SK-N-SH (cell line): ENCODE data around the gene ABCG1. TPM values are rescaled to one million over a fixed set of nuclear protein-coding genes. Genes with fewer than 3 reads are reported as not detected.

Experiments used
- CTCF ChIA-PET: fragments of 300-600, 350-600 bp; formaldehyde crosslinking; extraction: SDS; loops from one replicate; lab custom pipeline; 2021; lab: Yijun Ruan, JAX
- POLR2A ChIA-PET: fragments of 350-600 bp; sonication (Branson Sonifier 250); formaldehyde crosslinking; extraction: SDS; loops from one replicate; lab custom pipeline; 2020; ENCODE audit warnings: antibody characterized with exemption, inconsistent platforms; lab: Yijun Ruan, JAX
- DNase-seq: peaks from one replicate; pipeline ENCODE4 v3.0.0; 2012
- H2AFZ ChIP-seq: fragments of 200-600 bp; sonication (generic); 2 replicates; pipeline ENCODE4 v1.8.1; 2016; ENCODE audit warnings: antibody characterized with exemption, mild to moderate bottlenecking, low read depth
- H3F3A ChIP-seq: fragments of 200-600 bp; sonication (generic); replicated peaks from 2 replicates; pipeline ENCODE3; 2016; ENCODE audit warnings: antibody characterized with exemption, mild to moderate bottlenecking; ENCODE audit not compliant: insufficient read depth
- H3K27ac ChIP-seq, 2 experiments: fragments of 200-500 bp in 1 of 2; fragments of 200-600 bp in 1 of 2; sonication (Bioruptor generic) in 1 of 2; sonication (generic), shearing (Covaris generic) in 1 of 2; 2 replicates each; pipeline versions ENCODE4 v1.5.1 to v1.6.1; 2014 to 2016; ENCODE audit warnings: low read depth in 2 of 2, inconsistent platforms in 1 of 2, low read length in 1 of 2, mild to moderate bottlenecking in 1 of 2, mixed read lengths in 1 of 2
- H3K27me3 ChIP-seq: fragments of 200-600 bp; sonication (generic), shearing (Covaris generic); 2 replicates; pipeline ENCODE4 v1.6.1; 2016; ENCODE audit warnings: mixed run types; ENCODE audit not compliant: insufficient read depth
- H3K36me3 ChIP-seq, 2 experiments: fragments of 200-500 bp in 1 of 2; fragments of 200-600 bp in 1 of 2; sonication (Bioruptor generic) in 1 of 2; sonication (generic) in 1 of 2; replicated peaks in 1 of 2; 2 replicates each; pipeline versions ENCODE3 to v1.5.1; 2014 to 2016; ENCODE audit warnings: low read length in 1 of 2, mild to moderate bottlenecking in 1 of 2; ENCODE audit not compliant: insufficient read depth in 2 of 2, control insufficient read depth in 1 of 2
- H3K4me1 ChIP-seq, 2 experiments: fragments of 200-500 bp in 1 of 2; fragments of 200-600 bp in 1 of 2; sonication (Bioruptor generic) in 1 of 2; sonication (generic), shearing (Covaris generic) in 1 of 2; 2 replicates each; pipeline versions ENCODE4 v1.5.1 to v1.6.1; 2014 to 2016; ENCODE audit warnings: low read depth in 1 of 2, low read length in 1 of 2, mixed run types in 1 of 2; ENCODE audit not compliant: insufficient read depth in 2 of 2, control insufficient read depth in 1 of 2
- H3K4me2 ChIP-seq: fragments of 200-600 bp; sonication (generic), shearing (Covaris generic); 2 replicates; pipeline ENCODE4 v1.6.1; 2017; ENCODE audit warnings: mixed run types
- H3K4me3 ChIP-seq, 2 experiments: fragments of 200-500 bp in 1 of 2; fragments of 200-600 bp in 1 of 2; sonication (Bioruptor generic) in 1 of 2; sonication (generic), shearing (Covaris generic) in 1 of 2; 2 replicates each; pipeline versions ENCODE4 v1.5.1 to v1.8.1; 2014 to 2016; ENCODE audit warnings: low read depth in 2 of 2, inconsistent platforms in 1 of 2, low read length in 1 of 2, mild to moderate bottlenecking in 1 of 2, mixed read lengths in 1 of 2, moderate library complexity in 1 of 2
- H3K79me2 ChIP-seq: fragments of 200-600 bp; sonication (generic); 2 replicates; pipeline ENCODE4 v1.8.1; 2017; ENCODE audit warnings: mild to moderate bottlenecking; ENCODE audit not compliant: insufficient read depth
- H3K9ac ChIP-seq: fragments of 200-600 bp; sonication (generic); 2 replicates; pipeline ENCODE4 v1.6.1; 2017; ENCODE audit warnings: mixed run types
- H3K9me2 ChIP-seq: fragments of 200-600 bp; sonication (generic); 2 replicates; pipeline ENCODE4 v1.6.1; 2017; ENCODE audit warnings: mixed run types
- H3K9me3 ChIP-seq: fragments of 200-600 bp; sonication (generic); 2 replicates; pipeline ENCODE4 v1.6.1; 2017; ENCODE audit warnings: mixed run types, mild to moderate bottlenecking, moderate library complexity
- H4K20me1 ChIP-seq: fragments of 200-600 bp; sonication (generic); 2 replicates; pipeline ENCODE4 v1.6.1; 2017; ENCODE audit warnings: mild to moderate bottlenecking, mixed run types; ENCODE audit not compliant: insufficient read depth
- CHD2 ChIP-seq: fragments of 150-350 bp; IDR thresholded peaks from 2 replicates; pipeline ENCODE4 v1.6.1; 2018; ENCODE audit warnings: low read length; ENCODE audit not compliant: partially characterized antibody
- ELF1 ChIP-seq: IDR thresholded peaks from 2 replicates; pipeline ENCODE4 v1.4.0; 2012
- EZH2phosphoT487 ChIP-seq: fragments of 200-600 bp; sonication (generic); IDR thresholded peaks from 2 replicates; pipeline ENCODE4 v1.6.1; 2017; ENCODE audit warnings: low read depth, mixed run types, mild to moderate bottlenecking, antibody characterized with exemption, moderate library complexity, borderline replicate concordance
- FOSL2 ChIP-seq: IDR thresholded peaks from 2 replicates; pipeline ENCODE4 v1.4.0; 2012; ENCODE audit warnings: low read depth, mild to moderate bottlenecking, moderate library complexity, borderline replicate concordance
- FOXJ3 ChIP-seq: sonication (generic); formaldehyde crosslinking; IDR thresholded peaks from 2 replicates; pipeline ENCODE4 v1.5.1; 2020; ENCODE audit warnings: mild to moderate bottlenecking, missing genetic modification reagents
- GABPA ChIP-seq: IDR thresholded peaks from 2 replicates; pipeline ENCODE4 v1.4.0; 2012; ENCODE audit warnings: low read depth, mild to moderate bottlenecking
- MAX ChIP-seq: IDR thresholded peaks from 2 replicates; pipeline ENCODE4 v1.4.0; 2012; ENCODE audit warnings: low read depth
- MEF2A ChIP-seq: IDR thresholded peaks from 2 replicates; pipeline ENCODE4 v1.4.0; 2012; ENCODE audit warnings: low read depth, borderline replicate concordance
- MXI1 ChIP-seq: IDR thresholded peaks from 2 replicates; pipeline ENCODE4 v1.6.1; 2012; ENCODE audit warnings: mild to moderate bottlenecking, low read depth, low read length, improper control_type of control experiment
- NFIC ChIP-seq: IDR thresholded peaks from 2 replicates; pipeline ENCODE4 v1.4.0; 2012; ENCODE audit warnings: borderline replicate concordance
- NRF1 ChIP-seq: IDR thresholded peaks from 2 replicates; pipeline ENCODE4 v1.6.1; 2012; ENCODE audit warnings: low read depth, mild to moderate bottlenecking, low read length
- REST ChIP-seq: IDR thresholded peaks from 2 replicates; pipeline ENCODE4 v1.6.1; 2012; ENCODE audit warnings: mild to moderate bottlenecking, low read depth, low read length, moderate library complexity
- RFX5 ChIP-seq: IDR thresholded peaks from 2 replicates; pipeline ENCODE4 v1.6.1; 2012; ENCODE audit warnings: mild to moderate bottlenecking, improper control_type of control experiment, low read length
- RXRA ChIP-seq: IDR thresholded peaks from 2 replicates; pipeline ENCODE4 v1.4.0; 2012; ENCODE audit warnings: low read depth, mild to moderate bottlenecking, borderline replicate concordance
- TAF1 ChIP-seq: IDR thresholded peaks from 2 replicates; pipeline ENCODE4 v1.6.1; 2012; ENCODE audit warnings: low read depth, mild to moderate bottlenecking, low read length, moderate library complexity, borderline replicate concordance
- TCF12 ChIP-seq: IDR thresholded peaks from 2 replicates; pipeline ENCODE4 v1.4.0; 2012
- TEAD4 ChIP-seq: IDR thresholded peaks from 2 replicates; pipeline ENCODE4 v1.4.0; 2012; ENCODE audit warnings: mild to moderate bottlenecking, borderline replicate concordance; ENCODE audit not compliant: insufficient read depth
- WGBS: methylation state at CpG from one replicate; pipeline ENCODE4 v1.1.6; 2017; ENCODE audit warnings: low lambda C conversion rate; 5-methylcytosine and 5-hydroxymethylcytosine counted together
- polyA plus RNA-seq, 3 experiments: library from polyadenylated mRNA; depleted of rRNA; stranded (reverse); fragments of >200 nt; gene quantifications; 2 replicates each; pipeline ENCODE4 v1.2.3, GENCODE V29; 2012
- TF ChIP-seq, protein P1 (sequence below): fragments of 200-600 bp; sonication (generic); IDR thresholded peaks from 2 replicates; pipeline ENCODE4 v1.6.1; 2017; ENCODE audit warnings: antibody characterized with exemption, mild to moderate bottlenecking, moderate library complexity
- TF ChIP-seq, protein P2 (sequence below): fragments of 150-350 bp; IDR thresholded peaks from 2 replicates; pipeline ENCODE4 v1.6.1; 2016; ENCODE audit warnings: mild to moderate bottlenecking, low read depth, low read length

ABCG1 gene
- polyA plus RNA-seq, 1 of the 3 experiments (the other 2 are of a cell fraction): 0.07 TPM

DNA sequence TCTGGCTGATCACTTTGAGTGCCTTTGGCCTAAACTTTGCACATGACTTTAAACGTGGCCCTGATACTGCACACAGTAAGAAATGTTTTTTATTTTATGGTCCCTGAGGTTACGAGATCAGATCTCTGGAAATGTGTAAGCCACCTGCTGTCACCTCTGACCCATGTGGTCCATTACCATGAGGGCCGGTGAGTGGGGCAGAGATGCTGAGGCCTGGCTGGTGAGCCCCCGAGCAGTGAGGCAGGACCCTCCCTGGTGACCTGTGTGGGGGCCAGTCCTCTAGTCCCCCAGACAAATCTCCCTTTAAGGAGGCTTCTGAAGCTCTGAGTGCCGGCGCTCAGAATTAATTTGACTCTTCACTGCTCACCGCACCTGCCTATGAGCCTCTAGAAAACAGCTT is 83.9 kb downstream of the ABCG1 start:
- ChIA-PET CTCF (interaction anchor here (1.7 kb wide), 1 partner anchor 37 kb away, joined by 4 read pairs; no protein-coding TSS in a partner anchor), POLR2A (no interaction called here)
- 33% methylated on average over 6 of the region's 7 CpGs for WGBS
- no peak overlapping the region for H3K4me2 ChIP-seq
- H3F3A ChIP-seq: no peaks in the 10 kb centered on the region
- peaks cover 0 to 9% of the 10 kb centered on the region in 2 experiments; a peak in 1 of 4 replicates for H3K4me1 ChIP-seq
- H3K27ac ChIP-seq: no peak overlapping the region
- DNase-seq: no peak
- H3K27me3 ChIP-seq: no peaks in the 10 kb centered on the region
- no peak overlapping the region for H3K9ac ChIP-seq
- no peaks in the 10 kb centered on the region for H3K9me2 ChIP-seq
- H2AFZ ChIP-seq: no peak overlapping the region
- no peak for TF ChIP-seq TEAD4
- no peak for TF ChIP-seq ELF1
- no peak for TF ChIP-seq RXRA
- no peak for TF ChIP-seq FOSL2
- no peak overlapping the region for H3K4me3 ChIP-seq
- H3K79me2 ChIP-seq: no peaks in the 10 kb centered on the region
- H3K9me3 ChIP-seq: no peaks in the 10 kb centered on the region
- no peaks in the 10 kb centered on the region for H4K20me1 ChIP-seq
- no peaks in the 10 kb centered on the region for H3K36me3 ChIP-seq

DNA sequence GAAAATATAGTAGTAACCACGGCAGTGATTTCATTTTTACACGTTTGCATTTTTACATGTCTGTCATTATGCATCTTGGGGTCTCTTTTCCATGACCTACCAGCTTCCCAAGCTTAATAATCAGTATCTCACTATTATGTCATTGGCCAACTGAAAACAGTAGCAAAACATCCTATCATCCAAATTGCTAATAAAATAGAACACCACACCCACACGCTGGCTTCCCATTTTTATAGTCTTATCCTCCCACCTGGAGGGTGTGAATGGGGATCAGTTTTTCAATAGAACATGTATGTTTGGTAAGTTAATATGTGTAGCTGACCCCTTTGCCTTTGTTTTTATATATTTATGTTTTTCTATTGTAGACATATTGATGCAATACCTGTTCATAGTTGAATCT is 84.5 kb downstream of the ABCG1 start:
- Histone ChIP-seq H3K9me2 (no peaks in the 10 kb centered on the region), H3F3A (no peaks in the 10 kb centered on the region), H2AFZ (no peak overlapping the region), H3K9ac (no peak overlapping the region), H4K20me1 (no peaks in the 10 kb centered on the region), H3K4me3 (no peak overlapping the region), H3K79me2 (no peaks in the 10 kb centered on the region), H3K27me3 (no peaks in the 10 kb centered on the region), H3K9me3 (no peaks in the 10 kb centered on the region), H3K36me3 (no peaks in the 10 kb centered on the region), H3K4me1 (peaks cover 0 to 9% of the 10 kb centered on the region in 2 experiments; a peak in 1 of 4 replicates), H3K4me2 (no peak overlapping the region), H3K27ac (no peak overlapping the region)
- ChIA-PET CTCF (interaction anchor here (1.7 kb wide), 1 partner anchor 37 kb away, joined by 4 read pairs; no protein-coding TSS in a partner anchor), POLR2A (no interaction called here)
- no peak for TF ChIP-seq NRF1
- TF ChIP-seq, protein P1, sequence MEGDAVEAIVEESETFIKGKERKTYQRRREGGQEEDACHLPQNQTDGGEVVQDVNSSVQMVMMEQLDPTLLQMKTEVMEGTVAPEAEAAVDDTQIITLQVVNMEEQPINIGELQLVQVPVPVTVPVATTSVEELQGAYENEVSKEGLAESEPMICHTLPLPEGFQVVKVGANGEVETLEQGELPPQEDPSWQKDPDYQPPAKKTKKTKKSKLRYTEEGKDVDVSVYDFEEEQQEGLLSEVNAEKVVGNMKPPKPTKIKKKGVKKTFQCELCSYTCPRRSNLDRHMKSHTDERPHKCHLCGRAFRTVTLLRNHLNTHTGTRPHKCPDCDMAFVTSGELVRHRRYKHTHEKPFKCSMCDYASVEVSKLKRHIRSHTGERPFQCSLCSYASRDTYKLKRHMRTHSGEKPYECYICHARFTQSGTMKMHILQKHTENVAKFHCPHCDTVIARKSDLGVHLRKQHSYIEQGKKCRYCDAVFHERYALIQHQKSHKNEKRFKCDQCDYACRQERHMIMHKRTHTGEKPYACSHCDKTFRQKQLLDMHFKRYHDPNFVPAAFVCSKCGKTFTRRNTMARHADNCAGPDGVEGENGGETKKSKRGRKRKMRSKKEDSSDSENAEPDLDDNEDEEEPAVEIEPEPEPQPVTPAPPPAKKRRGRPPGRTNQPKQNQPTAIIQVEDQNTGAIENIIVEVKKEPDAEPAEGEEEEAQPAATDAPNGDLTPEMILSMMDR: no peak
- TF ChIP-seq FOXJ3 (CRISPR knock-in tag): no peak
- TF ChIP-seq CHD2: no peak
- no peak for TF ChIP-seq MEF2A
- no peak for TF ChIP-seq ELF1
- TF ChIP-seq MXI1: no peak
- TF ChIP-seq RFX5: no peak
- TF ChIP-seq, protein P2, sequence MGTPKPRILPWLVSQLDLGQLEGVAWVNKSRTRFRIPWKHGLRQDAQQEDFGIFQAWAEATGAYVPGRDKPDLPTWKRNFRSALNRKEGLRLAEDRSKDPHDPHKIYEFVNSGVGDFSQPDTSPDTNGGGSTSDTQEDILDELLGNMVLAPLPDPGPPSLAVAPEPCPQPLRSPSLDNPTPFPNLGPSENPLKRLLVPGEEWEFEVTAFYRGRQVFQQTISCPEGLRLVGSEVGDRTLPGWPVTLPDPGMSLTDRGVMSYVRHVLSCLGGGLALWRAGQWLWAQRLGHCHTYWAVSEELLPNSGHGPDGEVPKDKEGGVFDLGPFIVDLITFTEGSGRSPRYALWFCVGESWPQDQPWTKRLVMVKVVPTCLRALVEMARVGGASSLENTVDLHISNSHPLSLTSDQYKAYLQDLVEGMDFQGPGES: no peak
- TF ChIP-seq MAX: no peak
- TF ChIP-seq FOSL2: no peak
- TF ChIP-seq TCF12: no peak
- TF ChIP-seq EZH2phosphoT487: no peak
- no peak for TF ChIP-seq NFIC
- no peak for TF ChIP-seq TEAD4
- no peak for TF ChIP-seq GABPA
- no peak for TF ChIP-seq RXRA
- TF ChIP-seq REST: no peak
- TF ChIP-seq TAF1: no peak
- DNase-seq: no peak
- 27% methylated on average over 3 of the region's 3 CpGs for WGBS
